Tongue (tissue), 2 donors: ENCODE results near the gene LSM7. TPM values are rescaled to one million over a fixed set of nuclear protein-coding genes. Genes with fewer than 3 reads are reported as not detected.

Source experiments
- DNase-seq: peaks from one replicate; pipeline ENCODE4 v3.0.0-alpha.2; 2015
- total RNA-seq: library from RNA; depleted of rRNA; stranded (reverse); fragments of >200 nt; gene quantifications from one replicate; pipeline ENCODE4 v1.2.3, GENCODE V29; 2014

The LSM7 gene
- total RNA-seq, 1 donor from 2014 or later: 88.5 TPM

- DNase-seq: no peak
Measured at GRCh38 chr19:2338055-2338615, 9.7 kb upstream of the LSM7 start.

- DNase-seq: peak; percentile 84
Measured at GRCh38 chr19:2337329-2337707, 8.9 kb upstream of the LSM7 start.

GRCh38 chr19:2336528-2337328 is 8.3 kb upstream of the LSM7 start:
- no peak for DNase-seq

- DNase-seq: no peak
Measured at GRCh38 chr19:2335848-2336247, 7.5 kb upstream of the LSM7 start.

- DNase-seq: no peak
Measured at GRCh38 chr19:2334986-2335846, 6.8 kb upstream of the LSM7 start.

- DNase-seq: no peak
Measured at GRCh38 chr19:2334426-2334825, 6.0 kb upstream of the LSM7 start.

GRCh38 chr19:2333807-2334211 is 5.4 kb upstream of the LSM7 start:
- DNase-seq: no peak

GRCh38 chr19:2333027-2333806 is 4.8 kb upstream of the LSM7 start:
- peak; percentile 86 for DNase-seq

GRCh38 chr19:2332341-2333026 is 4.1 kb upstream of the LSM7 start:
- no peak for DNase-seq

GRCh38 chr19:2331601-2332246 is 3.3 kb upstream of the LSM7 start:
- no peak for DNase-seq

GRCh38 chr19:2330632-2331284 is 2.4 kb upstream of the LSM7 start:
- no peak for DNase-seq

GRCh38 chr19:2330255-2330631 is 1.9 kb upstream of the LSM7 start:
- no peak for DNase-seq

- no peak for DNase-seq
Measured at GRCh38 chr19:2329501-2329916, 1.1 kb upstream of the LSM7 start.

- no peak for DNase-seq
Measured at GRCh38 chr19:2329149-2329478, 728 bp upstream of the LSM7 start.

- peak; percentile 46 for DNase-seq
Measured at GRCh38 chr19:2327773-2328400, 499 bp downstream of the LSM7 start.

- no peak for DNase-seq
Measured at GRCh38 chr19:2326699-2327360, 1.6 kb downstream of the LSM7 start.

- no peak for DNase-seq
Measured at GRCh38 chr19:2325281-2326046, 2.9 kb downstream of the LSM7 start.

- DNase-seq: no peak
Measured at GRCh38 chr19:2324220-2324948, 4.0 kb downstream of the LSM7 start.
